ENCODE data around the gene LRRC28. TPM values are rescaled to one million over a fixed set of nuclear protein-coding genes. Genes with fewer than 3 reads are reported as not detected.

Gene LRRC28
- total and polyA plus RNA-seq, 2 experiments from 2014 or later: 24.9 to 45.5 TPM

- no peaks in the 10 kb centered on the region for H3K9me3 ChIP-seq (ENCODE audit: low read depth)
- no peak for TF ChIP-seq CTCF (IDR thresholded peaks at IDR 0.05; ENCODE audit: low read depth, low read length)
- no peaks in the 10 kb centered on the region for H3K27me3 ChIP-seq
- H3K4me3 ChIP-seq: no peak overlapping the region
- no peaks in the 10 kb centered on the region for H3K36me3 ChIP-seq
- peaks cover 5% of the 10 kb centered on the region for H3K4me1 ChIP-seq (ENCODE audit: low read depth)
- no peak overlapping the region for H3K27ac ChIP-seq
- DNase-seq (ENCODE audit: low read depth in 1 of 2, low spot score in 1 of 2): no peak
These were observed 31.3 kb downstream of the LRRC28 start for GRCh38 chr15:99282586-99282985.

GRCh38 chr15:99283717-99284116 is 32.4 kb downstream of the LRRC28 start:
- H3K9me3 ChIP-seq (ENCODE audit: low read depth): no peaks in the 10 kb centered on the region
- no peak overlapping the region for H3K27ac ChIP-seq
- no peak for TF ChIP-seq CTCF (IDR thresholded peaks at IDR 0.05; ENCODE audit: low read depth, low read length)
- no peaks in the 10 kb centered on the region for H3K27me3 ChIP-seq
- H3K4me3 ChIP-seq: no peak overlapping the region
- DNase-seq (ENCODE audit: low read depth in 1 of 2, low spot score in 1 of 2): no peak
- peaks cover 5% of the 10 kb centered on the region for H3K4me1 ChIP-seq (ENCODE audit: low read depth)
- H3K36me3 ChIP-seq: no peaks in the 10 kb centered on the region

- no peak for DNase-seq (ENCODE audit: low read depth in 1 of 2, low spot score in 1 of 2)
- Histone ChIP-seq H3K36me3 (no peaks in the 10 kb centered on the region), H3K4me3 (no peak overlapping the region), H3K9me3 (ENCODE audit: low read depth) (no peaks in the 10 kb centered on the region), H3K27ac (no peak overlapping the region), H3K27me3 (no peaks in the 10 kb centered on the region), H3K4me1 (ENCODE audit: low read depth) (peaks cover 3% of the 10 kb centered on the region)
- no peak for TF ChIP-seq CTCF (IDR thresholded peaks at IDR 0.05; ENCODE audit: low read depth, low read length)
These were observed 40.4 kb downstream of the LRRC28 start for GRCh38 chr15:99291643-99292042.

GRCh38 chr15:99295840-99296239 is 44.6 kb downstream of the LRRC28 start:
- no peak for DNase-seq (ENCODE audit: low read depth in 1 of 2, low spot score in 1 of 2)
- Histone ChIP-seq H3K27me3 (no peaks in the 10 kb centered on the region), H3K4me1 (ENCODE audit: low read depth) (no peaks in the 10 kb centered on the region), H3K27ac (no peak overlapping the region), H3K4me3 (no peak overlapping the region), H3K36me3 (no peaks in the 10 kb centered on the region), H3K9me3 (ENCODE audit: low read depth) (no peaks in the 10 kb centered on the region)
- TF ChIP-seq CTCF (IDR thresholded peaks at IDR 0.05; ENCODE audit: low read depth, low read length): no peak

GRCh38 chr15:99296386-99296785 is 45.1 kb downstream of the LRRC28 start:
- Histone ChIP-seq H3K27me3 (no peaks in the 10 kb centered on the region), H3K4me3 (no peak overlapping the region), H3K4me1 (ENCODE audit: low read depth) (no peaks in the 10 kb centered on the region), H3K9me3 (ENCODE audit: low read depth) (no peaks in the 10 kb centered on the region), H3K27ac (no peak overlapping the region), H3K36me3 (no peaks in the 10 kb centered on the region)
- DNase-seq (ENCODE audit: low read depth in 1 of 2, low spot score in 1 of 2): no peak
- TF ChIP-seq CTCF (IDR thresholded peaks at IDR 0.05; ENCODE audit: low read depth, low read length): no peak

- no peaks in the 10 kb centered on the region for H3K36me3 ChIP-seq
- TF ChIP-seq CTCF (IDR thresholded peaks at IDR 0.05; ENCODE audit: low read depth, low read length): no peak
- no peak overlapping the region for H3K4me3 ChIP-seq
- H3K27me3 ChIP-seq: no peaks in the 10 kb centered on the region
- no peak overlapping the region for H3K27ac ChIP-seq
- peaks cover 32% of the 10 kb centered on the region for H3K4me1 ChIP-seq (ENCODE audit: low read depth)
- no peak for DNase-seq (ENCODE audit: low read depth in 1 of 2, low spot score in 1 of 2)
- no peaks in the 10 kb centered on the region for H3K9me3 ChIP-seq (ENCODE audit: low read depth)
These were observed 52.6 kb downstream of the LRRC28 start for GRCh38 chr15:99303907-99304306.
